Activated CD8-positive, alpha-beta memory T cell treated with anti-CD3 and anti-CD28 coated beads, Interleukin-2, amount 50 U/mL, for 4 hours (primary cell): ENCODE data around the gene MXD3.
"Not testable (repeated sequence)": the region's sequence is repeated elsewhere in the genome, so short reads cannot be mapped to it uniquely, and the experiment has no call there.

Experiments
- DNase-seq: peaks from one replicate; pipeline ENCODE4 v3.0.0-alpha.2; 2020

The MXD3 gene

GRCh38 chr5:177260961-177261360, 50.7 kb downstream of the MXD3 start:
- no peak for DNase-seq

- DNase-seq = not testable (repeated sequence)
Observed at GRCh38 chr5:177258711-177259110, 53.0 kb downstream of the MXD3 start.
